DMS114 treated with DMSO at 0.1 percent for 48 hours (cell line): ENCODE measurements around the gene AICDA.

Experiments
- DNase-seq: peaks from one replicate; lab custom pipeline; 2025; ENCODE audit not compliant: unreplicated experiment; lab: John Stamatoyannopoulos, UW

Gene AICDA

GRCh38 chr12:8559676-8560075 lies 53.0 kb downstream of the AICDA start:
- DNase-seq = no peak

DNA sequence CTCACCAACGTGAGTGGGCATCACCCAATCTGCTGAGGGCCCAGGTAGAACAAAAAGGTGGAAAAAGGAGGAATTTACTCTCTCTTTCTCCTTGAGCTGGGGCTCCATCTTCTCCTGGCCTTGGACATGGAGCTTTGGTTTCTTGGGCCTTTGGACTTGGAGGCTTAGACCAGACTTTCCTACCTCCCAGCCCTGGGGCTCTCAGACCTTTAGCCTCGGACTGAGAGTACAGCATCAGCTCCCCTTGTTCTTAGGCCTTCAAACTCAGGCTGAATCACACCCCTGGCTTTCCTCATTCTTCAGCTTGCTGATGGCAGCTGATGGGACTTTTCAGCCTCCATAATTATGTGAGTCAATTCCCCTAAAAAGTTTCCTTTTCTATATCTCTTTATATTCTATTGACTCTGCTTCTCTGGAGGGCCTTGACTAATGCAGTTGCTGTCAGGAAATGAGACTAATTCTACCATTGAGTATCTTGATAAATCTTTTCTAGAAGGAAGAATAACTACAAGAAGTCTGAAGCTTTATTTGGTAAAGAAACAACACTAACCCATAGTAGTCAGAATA lies 56.0 kb downstream of the AICDA start:
- DNase-seq = no peak

DNA sequence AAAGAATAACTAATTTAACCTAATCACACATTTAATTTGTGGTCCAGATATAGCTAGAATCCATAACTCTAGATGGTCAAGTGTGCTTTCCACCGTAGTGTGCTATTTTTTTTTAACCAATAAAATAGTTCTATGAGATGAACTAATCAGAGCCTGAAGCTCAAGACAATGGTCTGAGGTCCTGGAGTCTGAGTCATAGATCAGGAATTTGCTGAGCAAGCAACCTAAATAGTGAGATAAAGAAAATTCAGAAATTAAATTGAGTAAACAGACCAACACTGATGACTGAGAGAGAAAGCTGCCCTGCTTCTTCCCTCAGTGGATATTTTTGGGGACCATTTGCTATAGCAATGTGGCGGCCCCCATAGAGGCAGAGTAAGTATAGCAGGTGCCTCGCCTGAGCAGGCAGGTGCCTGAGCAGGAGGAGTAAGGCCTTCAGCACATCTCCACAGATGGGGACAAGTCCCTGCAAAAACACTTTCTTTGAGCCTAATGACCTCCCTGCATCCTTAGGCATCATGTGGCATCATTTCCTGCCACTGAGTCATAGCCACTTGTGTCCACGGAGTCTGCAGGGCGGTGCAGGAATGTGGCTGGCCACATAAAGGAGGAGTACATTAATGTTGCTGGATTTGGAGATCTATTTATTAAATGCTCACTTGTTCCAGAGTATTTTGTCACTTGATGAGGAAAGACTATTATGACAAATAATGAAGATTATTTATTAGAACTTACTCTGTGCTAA lies 58.0 kb downstream of the AICDA start:
- DNase-seq = no peak

DNA sequence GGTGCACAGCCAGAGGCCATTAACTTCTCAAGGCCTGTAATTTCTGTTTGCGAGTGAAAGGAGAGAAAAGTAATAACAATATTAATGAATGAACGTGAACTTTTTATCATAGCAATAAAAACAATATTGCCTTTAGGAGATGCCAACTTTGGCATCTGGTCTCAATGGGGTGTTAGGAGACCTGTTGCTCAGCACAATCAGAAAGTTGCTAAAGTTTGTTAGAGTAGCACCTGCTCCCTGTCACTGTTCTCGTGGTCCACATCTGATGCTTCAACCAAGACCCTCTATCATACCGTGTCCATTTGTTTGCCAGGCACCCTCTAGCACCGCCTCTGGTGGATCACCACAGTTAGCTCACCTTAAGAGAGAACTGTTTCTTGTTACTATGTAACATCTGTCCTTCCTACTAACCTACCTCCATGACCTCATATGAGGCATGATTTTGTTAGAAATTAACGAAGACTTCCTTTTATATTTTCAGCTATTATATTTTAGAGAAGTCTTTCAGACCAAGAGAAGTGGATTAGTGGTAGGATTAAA lies 59.5 kb downstream of the AICDA start:
- DNase-seq = no peak
